Fibroblast of skin of scalp (primary cell): Measurements from ENCODE around the gene NXPE3. TPM values are rescaled to one million over a fixed set of nuclear protein-coding genes. Genes with fewer than 3 reads are reported as not detected.
"Not testable (repeated sequence)": the region's sequence is repeated elsewhere in the genome, so short reads cannot be mapped to it uniquely, and the experiment has no call there.

Source experiments
- DNase-seq: peaks from one replicate; pipeline ENCODE4 v3.0.0-alpha.2; 2013
- polyA plus RNA-seq, 2 experiments: library from polyadenylated mRNA; unstranded; fragments of 120-200 nt; gene quantifications; one replicate each; pipeline ENCODE4 v1.2.1, GENCODE V29; 2013; ENCODE audit not compliant: insufficient read length in 2 of 2

NXPE3 gene
- 12.9 TPM for polyA plus RNA-seq (2013, experiment 1 of 2; ENCODE audit: insufficient read length)
- 14.3 TPM for polyA plus RNA-seq (2013, experiment 2 of 2; ENCODE audit: insufficient read length)

GRCh38 chr3:101779047-101779821 lies at the start of gene NXPE3:
Gene NXPE3 (plus strand): TSS chr3:101779211. CDS start chr3:101785597, 6,386 bp downstream.
- DNase-seq, result peak; percentile 82

- DNase-seq, result no peak
Measured at GRCh38 chr3:101729586-101729985, 49.4 kb upstream of the NXPE3 start.

- DNase-seq, result no peak
Measured at GRCh38 chr3:101730839-101731238, 48.2 kb upstream of the NXPE3 start.

GRCh38 chr3:101732240-101732641 lies 46.8 kb upstream of the NXPE3 start:
- no peak for DNase-seq

- DNase-seq, result no peak
Measured at GRCh38 chr3:101735833-101736232, 43.2 kb upstream of the NXPE3 start.

GRCh38 chr3:101741914-101742313 lies 37.1 kb upstream of the NXPE3 start:
- not testable (repeated sequence) for DNase-seq

- DNase-seq, result no peak
Measured at GRCh38 chr3:101744811-101745210, 34.2 kb upstream of the NXPE3 start.

GRCh38 chr3:101745934-101746333 lies 33.1 kb upstream of the NXPE3 start:
- not testable (repeated sequence) for DNase-seq

- not testable (repeated sequence) for DNase-seq
Measured at GRCh38 chr3:101753386-101754113, 25.5 kb upstream of the NXPE3 start.

- DNase-seq, result no peak
Measured at GRCh38 chr3:101758224-101758623, 20.8 kb upstream of the NXPE3 start.

- DNase-seq, result no peak
Measured at GRCh38 chr3:101762041-101762646, 16.9 kb upstream of the NXPE3 start.

- not testable (repeated sequence) for DNase-seq
Measured at GRCh38 chr3:101777745-101778281, 1.2 kb upstream of the NXPE3 start.

- no peak for DNase-seq
Measured at GRCh38 chr3:101778385-101779046, 495 bp upstream of the NXPE3 start.

- no peak for DNase-seq
Measured at GRCh38 chr3:101779822-101780381, 891 bp downstream of the NXPE3 start.

GRCh38 chr3:101780661-101781060 lies 1.6 kb downstream of the NXPE3 start:
- peak; percentile 68 for DNase-seq

- DNase-seq, result peak; percentile 37
Measured at GRCh38 chr3:101781166-101781565, 2.2 kb downstream of the NXPE3 start.

GRCh38 chr3:101784855-101785613 lies 6.0 kb downstream of the NXPE3 start:
- no peak for DNase-seq

- DNase-seq, result no peak
Measured at GRCh38 chr3:101791778-101792177, 12.8 kb downstream of the NXPE3 start.

- no peak for DNase-seq
Measured at GRCh38 chr3:101796077-101796680, 17.2 kb downstream of the NXPE3 start.

GRCh38 chr3:101801174-101801573 lies 22.2 kb downstream of the NXPE3 start:
- DNase-seq, result no peak

GRCh38 chr3:101802179-101802578 lies 23.2 kb downstream of the NXPE3 start:
- no peak for DNase-seq
